SK-N-SH treated with all-trans-retinoic acid at 6 μM for 48 hours (cell line): Measurements from ENCODE around the gene ARMC6.
"Not testable (repeated sequence)": the region's sequence is repeated elsewhere in the genome, so short reads cannot be mapped to it uniquely, and the experiment has no call there.

Source experiments
- ATAC-seq: fragments of 200-7000 bp; cut with Tn5 transposase; 3 replicates; pipeline ENCODE4 v1.9.1; 2020; ENCODE audit warnings: mild to moderate bottlenecking, moderate library complexity
- ARNTL ChIP-seq: fragments of 450-650 bp; formaldehyde crosslinking; IDR thresholded peaks from 2 replicates; pipeline ENCODE4 v1.5.0; 2020; ENCODE audit warnings: low read depth, mild to moderate bottlenecking, moderate library complexity, borderline replicate concordance
- CSRNP3 ChIP-seq: fragments of 250-450 bp; sonication (Bioruptor Pico); IDR thresholded peaks from 2 replicates; pipeline ENCODE4 v1.5.1; 2021; ENCODE audit warnings: mild to moderate bottlenecking, moderate library complexity
- SNAI2 ChIP-seq: fragments of 250-450 bp; sonication (Bioruptor Pico); IDR thresholded peaks from 2 replicates; pipeline ENCODE4 v1.5.0; 2020; ENCODE audit warnings: mild to moderate bottlenecking, moderate library complexity
- TSHZ2 ChIP-seq: fragments of 250-450 bp; sonication (Bioruptor Pico); IDR thresholded peaks from 2 replicates; pipeline ENCODE4 v1.5.0; 2020; ENCODE audit warnings: mild to moderate bottlenecking, moderate library complexity
- ZC3H10 ChIP-seq: fragments of 250-450 bp; sonication (Bioruptor Pico); IDR thresholded peaks from 2 replicates; pipeline ENCODE4 v1.5.1; 2021; ENCODE audit warnings: mild to moderate bottlenecking, moderate library complexity
- ZFP30 ChIP-seq: fragments of 450-650 bp; formaldehyde crosslinking; IDR thresholded peaks from 2 replicates; pipeline ENCODE4 v1.5.0; 2022; ENCODE audit warnings: mild to moderate bottlenecking, moderate library complexity
- ZNF70 ChIP-seq: fragments of 450-650 bp; formaldehyde crosslinking; IDR thresholded peaks from 2 replicates; pipeline ENCODE4 v1.5.0; 2020; ENCODE audit warnings: mild to moderate bottlenecking, moderate library complexity

The ARMC6 gene

GRCh38 chr19:19106056-19106551 is 72.7 kb downstream of the ARMC6 start (continued):
- TF ChIP-seq SNAI2 (no peak), ZNF70 (CRISPR knock-in tag) (no peak), CSRNP3 (no peak)

DNA sequence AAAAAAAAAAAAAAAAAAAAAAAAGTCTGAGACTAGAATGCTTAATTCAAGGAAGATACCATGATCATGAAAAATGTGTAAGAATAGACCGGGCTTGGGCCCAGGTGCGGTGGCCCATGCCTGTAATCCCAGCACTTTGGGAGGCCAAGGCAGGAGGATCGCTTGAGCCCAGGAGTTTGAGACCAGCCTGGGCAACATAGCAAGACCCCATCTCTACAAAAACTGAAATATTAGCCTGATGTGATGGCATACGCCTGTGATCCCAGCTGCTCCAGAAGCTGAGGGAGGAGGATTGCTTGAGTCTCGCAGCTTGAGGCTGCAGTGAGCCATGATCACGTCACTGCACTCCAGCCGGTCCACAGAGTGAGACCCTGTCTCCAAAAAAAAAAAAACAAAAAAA is 73.5 kb downstream of the ARMC6 start:
- ATAC-seq: not testable (repeated sequence)

DNA sequence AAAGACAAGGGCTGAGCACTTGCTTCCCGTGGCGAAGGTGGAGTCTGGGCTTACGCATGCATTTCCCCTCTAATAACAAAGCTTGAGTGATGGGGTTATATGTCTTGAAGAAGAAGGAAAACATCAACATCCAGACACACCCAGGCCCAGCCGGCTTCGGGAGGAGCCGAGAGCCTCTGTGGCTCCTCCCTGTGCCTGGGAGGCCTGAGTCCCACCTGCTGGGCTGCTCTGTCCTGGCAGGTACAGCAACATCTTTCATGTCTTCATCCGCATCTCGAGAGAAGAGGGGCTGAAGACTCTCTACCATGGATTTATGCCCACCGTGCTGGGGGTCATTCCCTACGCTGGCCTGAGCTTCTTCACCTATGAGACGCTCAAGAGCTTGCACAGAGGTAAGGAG is 74.3 kb downstream of the ARMC6 start:
- TF ChIP-seq ZFP30 (CRISPR knock-in tag): no peak
- TF ChIP-seq TSHZ2 (CRISPR knock-in tag): no peak
- no peak for TF ChIP-seq ARNTL
- no peak for TF ChIP-seq ZC3H10 (CRISPR knock-in tag)
- TF ChIP-seq CSRNP3: no peak
- no peak for ATAC-seq
